ENCODE data around the gene HDLBP.

DNA sequence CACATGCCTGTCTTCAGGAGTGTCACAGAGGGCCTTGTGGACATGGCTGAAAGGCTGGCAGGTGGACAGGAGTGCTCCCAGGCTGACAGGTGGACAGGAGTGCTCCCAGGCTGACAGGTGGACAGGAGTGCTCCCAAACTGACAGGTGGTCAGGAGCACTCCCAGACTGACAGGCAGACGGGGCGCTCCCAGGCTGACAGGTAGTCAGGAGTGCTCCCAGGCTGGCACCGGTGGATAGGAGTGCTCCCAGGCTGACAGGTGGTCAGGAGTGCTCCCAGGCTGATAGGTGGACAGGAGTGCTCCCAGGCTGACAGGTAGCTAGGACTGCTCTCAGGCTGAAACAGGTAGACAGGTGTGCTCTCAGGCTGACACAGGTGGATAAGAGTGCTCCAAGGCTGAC lies 110.4 kb downstream of the HDLBP start:
- TF ChIP-seq, protein P1, sequence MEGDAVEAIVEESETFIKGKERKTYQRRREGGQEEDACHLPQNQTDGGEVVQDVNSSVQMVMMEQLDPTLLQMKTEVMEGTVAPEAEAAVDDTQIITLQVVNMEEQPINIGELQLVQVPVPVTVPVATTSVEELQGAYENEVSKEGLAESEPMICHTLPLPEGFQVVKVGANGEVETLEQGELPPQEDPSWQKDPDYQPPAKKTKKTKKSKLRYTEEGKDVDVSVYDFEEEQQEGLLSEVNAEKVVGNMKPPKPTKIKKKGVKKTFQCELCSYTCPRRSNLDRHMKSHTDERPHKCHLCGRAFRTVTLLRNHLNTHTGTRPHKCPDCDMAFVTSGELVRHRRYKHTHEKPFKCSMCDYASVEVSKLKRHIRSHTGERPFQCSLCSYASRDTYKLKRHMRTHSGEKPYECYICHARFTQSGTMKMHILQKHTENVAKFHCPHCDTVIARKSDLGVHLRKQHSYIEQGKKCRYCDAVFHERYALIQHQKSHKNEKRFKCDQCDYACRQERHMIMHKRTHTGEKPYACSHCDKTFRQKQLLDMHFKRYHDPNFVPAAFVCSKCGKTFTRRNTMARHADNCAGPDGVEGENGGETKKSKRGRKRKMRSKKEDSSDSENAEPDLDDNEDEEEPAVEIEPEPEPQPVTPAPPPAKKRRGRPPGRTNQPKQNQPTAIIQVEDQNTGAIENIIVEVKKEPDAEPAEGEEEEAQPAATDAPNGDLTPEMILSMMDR (IDR thresholded peaks at IDR 0.05; ENCODE audit: insufficient read depth, low read length) = no peak
- TF ChIP-seq POLR2AphosphoS5 (IDR thresholded peaks at IDR 0.05; ENCODE audit: low read depth) (no peak), SPI1 (IDR thresholded peaks at IDR 0.05; ENCODE audit: borderline replicate concordance, low read depth) (no peak)
- TF ChIP-seq, protein P2, sequence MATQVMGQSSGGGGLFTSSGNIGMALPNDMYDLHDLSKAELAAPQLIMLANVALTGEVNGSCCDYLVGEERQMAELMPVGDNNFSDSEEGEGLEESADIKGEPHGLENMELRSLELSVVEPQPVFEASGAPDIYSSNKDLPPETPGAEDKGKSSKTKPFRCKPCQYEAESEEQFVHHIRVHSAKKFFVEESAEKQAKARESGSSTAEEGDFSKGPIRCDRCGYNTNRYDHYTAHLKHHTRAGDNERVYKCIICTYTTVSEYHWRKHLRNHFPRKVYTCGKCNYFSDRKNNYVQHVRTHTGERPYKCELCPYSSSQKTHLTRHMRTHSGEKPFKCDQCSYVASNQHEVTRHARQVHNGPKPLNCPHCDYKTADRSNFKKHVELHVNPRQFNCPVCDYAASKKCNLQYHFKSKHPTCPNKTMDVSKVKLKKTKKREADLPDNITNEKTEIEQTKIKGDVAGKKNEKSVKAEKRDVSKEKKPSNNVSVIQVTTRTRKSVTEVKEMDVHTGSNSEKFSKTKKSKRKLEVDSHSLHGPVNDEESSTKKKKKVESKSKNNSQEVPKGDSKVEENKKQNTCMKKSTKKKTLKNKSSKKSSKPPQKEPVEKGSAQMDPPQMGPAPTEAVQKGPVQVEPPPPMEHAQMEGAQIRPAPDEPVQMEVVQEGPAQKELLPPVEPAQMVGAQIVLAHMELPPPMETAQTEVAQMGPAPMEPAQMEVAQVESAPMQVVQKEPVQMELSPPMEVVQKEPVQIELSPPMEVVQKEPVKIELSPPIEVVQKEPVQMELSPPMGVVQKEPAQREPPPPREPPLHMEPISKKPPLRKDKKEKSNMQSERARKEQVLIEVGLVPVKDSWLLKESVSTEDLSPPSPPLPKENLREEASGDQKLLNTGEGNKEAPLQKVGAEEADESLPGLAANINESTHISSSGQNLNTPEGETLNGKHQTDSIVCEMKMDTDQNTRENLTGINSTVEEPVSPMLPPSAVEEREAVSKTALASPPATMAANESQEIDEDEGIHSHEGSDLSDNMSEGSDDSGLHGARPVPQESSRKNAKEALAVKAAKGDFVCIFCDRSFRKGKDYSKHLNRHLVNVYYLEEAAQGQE (IDR thresholded peaks at IDR 0.05; ENCODE audit: insufficient replicate concordance, low read depth) = no peak

Data from HL-60 (cell line).